ENCODE measurements around the gene USP8.

GRCh38 chr15:50418041-50418583 is 6.1 kb upstream of the USP8 start:
- TF ChIP-seq CTCF (IDR thresholded peaks at IDR 0.05) (no peak), CHD2 (IDR thresholded peaks at IDR 0.05; ENCODE audit: low read length, partially characterized antibody) (no peak), SMC3 (IDR thresholded peaks at IDR 0.05) (no peak), BCL3 (IDR thresholded peaks at IDR 0.05) (no peak), HES2 (IDR thresholded peaks at IDR 0.05) (no peak), EHF (CRISPR knock-in tag; IDR thresholded peaks at IDR 0.05) (no peak), KDM5A (IDR thresholded peaks at IDR 0.05) (no peak), JUN (IDR thresholded peaks at IDR 0.05) (no peak), ZFP36 (IDR thresholded peaks at IDR 0.05; ENCODE audit: borderline replicate concordance, partially characterized antibody) (no peak), POLR2A (IDR thresholded peaks at IDR 0.05; ENCODE audit: low read length) (no peak), EP300 (IDR thresholded peaks at IDR 0.05) (no peak)
